WERI-Rb-1 (cell line): Measurements from ENCODE around the gene SFXN3.

Experiments
- DNase-seq: peaks from one replicate; pipeline ENCODE4 v3.0.0-alpha.2; 2020
- H3K27ac ChIP-seq: fragments of 250-450 bp; sonication (Bioruptor Pico); 2 replicates; pipeline ENCODE4 v1.5.1; 2020; ENCODE audit warnings: mild to moderate bottlenecking, moderate library complexity
- H3K27me3 ChIP-seq: fragments of 250-450 bp; sonication (Bioruptor Pico); 2 replicates; pipeline ENCODE4 v1.5.1; 2021; ENCODE audit warnings: mild to moderate bottlenecking, low read depth, moderate library complexity; ENCODE audit not compliant: insufficient read depth, severe bottlenecking
- H3K36me3 ChIP-seq: fragments of 250-450 bp; sonication (Bioruptor Pico); 2 replicates; pipeline ENCODE4 v1.5.1; 2020; ENCODE audit warnings: mild to moderate bottlenecking, moderate library complexity
- H3K4me3 ChIP-seq: 2 replicates; pipeline ENCODE4 v1.5.1; 2011; ENCODE audit warnings: low read depth, mild to moderate bottlenecking, control low read depth, low read length
- H3K9me3 ChIP-seq: fragments of 250-450 bp; sonication (Bioruptor Pico); 2 replicates; pipeline ENCODE4 v1.5.1; 2021; ENCODE audit warnings: mild to moderate bottlenecking, moderate library complexity; ENCODE audit not compliant: severe bottlenecking
- TF ChIP-seq, protein P1 (sequence below): IDR thresholded peaks from 2 replicates; pipeline ENCODE4 v1.5.1; 2011; ENCODE audit warnings: low read depth, mild to moderate bottlenecking, control low read depth, inconsistent platforms, low read length

Gene SFXN3

DNA sequence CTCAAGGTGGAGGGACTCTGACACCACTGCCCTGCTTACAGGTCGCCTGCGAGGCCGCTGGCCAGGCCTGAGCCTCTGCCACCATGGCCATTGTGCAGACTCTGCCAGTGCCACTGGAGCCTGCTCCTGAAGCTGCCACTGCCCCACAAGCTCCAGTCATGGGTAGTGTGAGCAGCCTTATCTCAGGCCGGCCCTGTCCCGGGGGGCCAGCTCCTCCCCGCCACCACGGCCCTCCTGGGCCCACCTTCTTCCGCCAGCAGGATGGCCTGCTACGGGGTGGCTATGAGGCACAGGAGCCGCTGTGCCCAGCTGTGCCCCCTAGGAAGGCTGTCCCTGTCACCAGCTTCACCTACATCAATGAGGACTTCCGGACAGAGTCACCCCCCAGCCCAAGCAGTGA, 28.6 kb upstream of the SFXN3 start:
- Histone ChIP-seq H3K9me3 (no peaks in the 10 kb centered on the region), H3K4me3 (no peak overlapping the region), H3K36me3 (peaks cover 53% of the 10 kb centered on the region), H3K27me3 (no peaks in the 10 kb centered on the region), H3K27ac (no peak overlapping the region)
- DNase-seq = no peak
- TF ChIP-seq, protein P1, sequence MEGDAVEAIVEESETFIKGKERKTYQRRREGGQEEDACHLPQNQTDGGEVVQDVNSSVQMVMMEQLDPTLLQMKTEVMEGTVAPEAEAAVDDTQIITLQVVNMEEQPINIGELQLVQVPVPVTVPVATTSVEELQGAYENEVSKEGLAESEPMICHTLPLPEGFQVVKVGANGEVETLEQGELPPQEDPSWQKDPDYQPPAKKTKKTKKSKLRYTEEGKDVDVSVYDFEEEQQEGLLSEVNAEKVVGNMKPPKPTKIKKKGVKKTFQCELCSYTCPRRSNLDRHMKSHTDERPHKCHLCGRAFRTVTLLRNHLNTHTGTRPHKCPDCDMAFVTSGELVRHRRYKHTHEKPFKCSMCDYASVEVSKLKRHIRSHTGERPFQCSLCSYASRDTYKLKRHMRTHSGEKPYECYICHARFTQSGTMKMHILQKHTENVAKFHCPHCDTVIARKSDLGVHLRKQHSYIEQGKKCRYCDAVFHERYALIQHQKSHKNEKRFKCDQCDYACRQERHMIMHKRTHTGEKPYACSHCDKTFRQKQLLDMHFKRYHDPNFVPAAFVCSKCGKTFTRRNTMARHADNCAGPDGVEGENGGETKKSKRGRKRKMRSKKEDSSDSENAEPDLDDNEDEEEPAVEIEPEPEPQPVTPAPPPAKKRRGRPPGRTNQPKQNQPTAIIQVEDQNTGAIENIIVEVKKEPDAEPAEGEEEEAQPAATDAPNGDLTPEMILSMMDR = no peak

GRCh38 chr10:101003639-101004206, 27.3 kb upstream of the SFXN3 start:
- Histone ChIP-seq H3K36me3 (peaks cover 54% of the 10 kb centered on the region), H3K27me3 (no peaks in the 10 kb centered on the region), H3K9me3 (no peaks in the 10 kb centered on the region), H3K4me3 (no peak overlapping the region), H3K27ac (no peak overlapping the region)
- TF ChIP-seq, protein P1 = no peak
- no peak for DNase-seq

GRCh38 chr10:101005361-101005760, 25.7 kb upstream of the SFXN3 start:
- Histone ChIP-seq H3K27ac (no peak overlapping the region), H3K4me3 (no peak overlapping the region), H3K9me3 (no peaks in the 10 kb centered on the region), H3K36me3 (peaks cover 54% of the 10 kb centered on the region), H3K27me3 (no peaks in the 10 kb centered on the region)
- no peak for DNase-seq
- TF ChIP-seq, protein P1 = no peak

GRCh38 chr10:101005869-101006567, 25.0 kb upstream of the SFXN3 start:
- no peaks in the 10 kb centered on the region for H3K9me3 ChIP-seq
- DNase-seq = no peak
- no peaks in the 10 kb centered on the region for H3K27me3 ChIP-seq
- H3K4me3 ChIP-seq = no peak overlapping the region
- TF ChIP-seq, protein P1 = no peak
- H3K27ac ChIP-seq = no peak overlapping the region
- H3K36me3 ChIP-seq = peaks cover 54% of the 10 kb centered on the region

- TF ChIP-seq, protein P1 = no peak
- peaks cover 54% of the 10 kb centered on the region for H3K36me3 ChIP-seq
- no peaks in the 10 kb centered on the region for H3K27me3 ChIP-seq
- no peak overlapping the region for H3K4me3 ChIP-seq
- H3K9me3 ChIP-seq = no peaks in the 10 kb centered on the region
- no peak overlapping the region; the same call in 1 of the 2 replicates for H3K27ac ChIP-seq
- DNase-seq = no peak
These were observed 24.4 kb upstream of the SFXN3 start for GRCh38 chr10:101006593-101007098.
